Ascending aorta (tissue), 2 donors: ENCODE data around the gene CD320. TPM values are rescaled to one million over a fixed set of nuclear protein-coding genes. Genes with fewer than 3 reads are reported as not detected.
"Not testable (repeated sequence)": the region's sequence is repeated elsewhere in the genome, so short reads cannot be mapped to it uniquely, and the experiment has no call there.

Experiments used
- DNase-seq, 2 donors: peaks; one replicate each; pipeline ENCODE4 v3.0.0-alpha.2; 2019; ENCODE audit warnings: low spot score in 2 of 2
- H3K27ac ChIP-seq, 2 donors: fragments of 200-600 bp; sonication (generic); one replicate each; pipeline ENCODE4 v1.5.1; 2016 to 2017; ENCODE audit warnings: mild to moderate bottlenecking in 1 of 2
- H3K27me3 ChIP-seq: fragments of 200-600 bp; sonication (generic); one replicate; pipeline ENCODE4 v1.5.1; 2017
- H3K36me3 ChIP-seq, 2 donors: fragments of 200-600 bp; sonication (generic); one replicate each; pipeline ENCODE4 v1.5.1; 2016
- H3K4me1 ChIP-seq, 2 donors: fragments of 200-600 bp; sonication (generic); one replicate each; pipeline ENCODE4 v1.5.1; 2016 to 2017; ENCODE audit warnings: mild to moderate bottlenecking in 1 of 2
- H3K4me3 ChIP-seq, 2 donors: fragments of 200-600 bp; sonication (generic); one replicate each; pipeline ENCODE4 v1.5.1; 2016 to 2017; ENCODE audit warnings: mild to moderate bottlenecking in 1 of 2
- H3K9me3 ChIP-seq, 2 donors: fragments of 200-600 bp; sonication (generic); one replicate each; pipeline ENCODE4 v1.5.1; 2016
- CTCF ChIP-seq, 3 experiments: fragments of 200-600 bp in 2 of 3; fragments of 450-650 bp in 1 of 3; sonication (generic) in 2 of 3; IDR thresholded peaks; one replicate each; pipeline ENCODE4 v1.5.1; 2016 to 2019; ENCODE audit warnings: antibody characterized with exemption in 3 of 3, mild to moderate bottlenecking in 1 of 3, moderate library complexity in 1 of 3
- intact Hi-C: fragments of 100-400 bp; cut with DNase I; formaldehyde crosslinking; loops from one replicate; pipeline ENCODE4 v1.15.1; 2023
- total RNA-seq: library from RNA; depleted of rRNA; stranded (reverse); fragments of >200 nt; gene quantifications from one replicate; pipeline ENCODE4 v1.1.0, GENCODE V29; 2016

Gene CD320
- total RNA-seq, 1 donor from 2014 or later, result 263 TPM

- Histone ChIP-seq H3K27ac (peak overlapping the region; percentile 80 to 90), H3K4me1 (peaks cover 12 to 22% of the 10 kb centered on the region in 2 donors), H3K27me3 (no peaks in the 10 kb centered on the region), H3K4me3 (peak overlapping the region; percentile 64 to 97), H3K9me3 (no peaks in the 10 kb centered on the region), H3K36me3 (peaks cover 18 to 34% of the 10 kb centered on the region in 2 donors)
- intact Hi-C loops, result loop anchor here (1.0 to 10.0 kb wide), 4 partner anchors 12 to 316 kb away; partner anchors contain the start of genes CD320 and ELAVL1
- no peak for TF ChIP-seq CTCF (IDR thresholded peaks at IDR 0.05)
- DNase-seq, result no peak
Measured at GRCh38 chr19:8320564-8321066, 12.5 kb upstream of the CD320 start.

GRCh38 chr19:8319807-8320520 is 11.8 kb upstream of the CD320 start:
- intact Hi-C loops, result loop anchor here (2.0 to 10.0 kb wide), 2 partner anchors 51 to 315 kb away; partner anchors contain the start of gene ELAVL1
- Histone ChIP-seq H3K27ac (peak overlapping the region in 1 of 2 donors; percentile 90), H3K4me1 (peaks cover 12 to 22% of the 10 kb centered on the region in 2 donors), H3K4me3 (peak overlapping the region; percentile 64 to 97), H3K36me3 (peaks cover 22 to 40% of the 10 kb centered on the region in 2 donors), H3K9me3 (no peaks in the 10 kb centered on the region), H3K27me3 (no peaks in the 10 kb centered on the region)
- no peak for TF ChIP-seq CTCF (IDR thresholded peaks at IDR 0.05)
- no peak for DNase-seq

- H3K27me3 ChIP-seq, H3K4me3 ChIP-seq, H3K9me3 ChIP-seq, intact Hi-C loops, H3K27ac ChIP-seq, DNase-seq: not testable (repeated sequence)
- Histone ChIP-seq H3K36me3 (peaks cover 24 to 46% of the 10 kb centered on the region in 2 donors), H3K4me1 (peaks cover 12 to 22% of the 10 kb centered on the region in 2 donors)
Measured at GRCh38 chr19:8318835-8319234, 10.7 kb upstream of the CD320 start.

- Histone ChIP-seq H3K27me3 (no peaks in the 10 kb centered on the region), H3K4me3 (no peak overlapping the region), H3K4me1 (peaks cover 7 to 10% of the 10 kb centered on the region in 2 donors), H3K36me3 (peaks cover 24 to 51% of the 10 kb centered on the region in 2 donors), H3K27ac (no peak overlapping the region), H3K9me3 (no peaks in the 10 kb centered on the region)
- intact Hi-C loops, result no loop called here
- no peak for TF ChIP-seq CTCF (IDR thresholded peaks at IDR 0.05)
- DNase-seq, result no peak
Measured at GRCh38 chr19:8316351-8317125, 8.4 kb upstream of the CD320 start.

GRCh38 chr19:8314981-8315640 is 7.0 kb upstream of the CD320 start:
- peaks cover 31 to 64% of the 10 kb centered on the region in 2 donors for H3K36me3 ChIP-seq

GRCh38 chr19:8311461-8312260 is 3.5 kb upstream of the CD320 start:
- intact Hi-C loops, result no loop called here
- peak in 1 of 2 donors; percentile 55 for DNase-seq
- H3K4me3 ChIP-seq, result no peak overlapping the region
- H3K4me1 ChIP-seq, result peaks cover 4 to 11% of the 10 kb centered on the region in 2 donors
- H3K9me3 ChIP-seq, result no peaks in the 10 kb centered on the region
- no peak overlapping the region for H3K27ac ChIP-seq
- H3K27me3 ChIP-seq, result no peaks in the 10 kb centered on the region
- TF ChIP-seq CTCF (IDR thresholded peaks at IDR 0.05), result no peak
- H3K36me3 ChIP-seq, result peaks cover 35 to 61% of the 10 kb centered on the region in 2 donors

More at GRCh38 chr19:8314981-8315640, 7.0 kb upstream of the CD320 start:
- DNase-seq, H3K27me3 ChIP-seq, H3K4me3 ChIP-seq, intact Hi-C loops, H3K4me1 ChIP-seq, H3K27ac ChIP-seq, H3K9me3 ChIP-seq: not testable (repeated sequence)
